Measurements from ENCODE around the gene GRK3. TPM values are rescaled to one million over a fixed set of nuclear protein-coding genes. Genes with fewer than 3 reads are reported as not detected.

GRK3 gene
- total and polyA plus RNA-seq, 10 of the 15 experiments (the other 5 are each of a cell fraction or from before 2014, with no cell fraction given), result 3.1 to 35.1 (median 14.7) TPM

GRCh38 chr22:25630447-25630846 is 66.0 kb downstream of the GRK3 start (continued):
- TF ChIP-seq ZNF384 (IDR thresholded peaks at IDR 0.05; ENCODE audit: borderline replicate concordance, low read depth, low read length) (no peak), NFYB (IDR thresholded peaks at IDR 0.05; ENCODE audit: insufficient read depth, low read depth, low read length) (no peak), IRF4 (IDR thresholded peaks at IDR 0.05; ENCODE audit: low read depth, low read length) (no peak), FOS (IDR thresholded peaks at IDR 0.05; ENCODE audit: borderline replicate concordance, extremely low read depth, insufficient read length) (no peak), RAD21 (IDR thresholded peaks at IDR 0.05; ENCODE audit: insufficient read depth, low read depth, low read length) (no peak)

DNA sequence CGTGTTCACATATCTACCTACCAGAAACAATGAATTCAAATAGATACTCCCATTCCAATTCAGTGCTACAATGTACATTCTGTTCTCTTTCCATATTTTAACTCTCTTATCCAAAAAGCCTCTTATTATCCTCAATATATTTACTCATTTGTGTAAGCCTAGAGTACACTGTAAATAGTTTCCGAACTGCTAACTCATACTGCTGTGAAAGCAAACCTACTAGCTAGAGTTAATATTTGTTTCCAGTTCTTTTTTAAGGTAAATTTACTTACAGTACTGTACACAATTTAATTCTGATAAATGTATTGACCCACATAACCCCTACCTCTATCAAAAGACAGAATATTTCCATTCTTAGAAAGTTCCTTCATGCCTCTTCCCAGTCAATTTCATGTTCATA is 71.8 kb downstream of the GRK3 start:
- ATAC-seq, result no peak
- H3K4me3 ChIP-seq, result no peak overlapping the region
- no peak overlapping the region for H3K27ac ChIP-seq (ENCODE audit: control insufficient read depth, insufficient read depth)
- FAIRE-seq, result no peak
- H3K9me3 ChIP-seq (replicated peaks; ENCODE audit: control insufficient read depth, insufficient read depth, low read length), result no peaks in the 10 kb centered on the region; the same call in 1 of the 3 replicates
- BruUV-seq (replicated peaks), result no TSS peak
- no peaks in the 10 kb centered on the region for H4K20me1 ChIP-seq (ENCODE audit: control insufficient read depth, insufficient read depth)
- in situ Hi-C loops (cut with MboI) (no loop called here), intact Hi-C loops (cut with micrococcal nuclease; ENCODE audit: unreplicated experiment) (no loop called here)
- SMC1A ChIA-PET (ENCODE audit: uncharacterized antibody, unreplicated experiment), result interaction anchor here (1.1 to 2.1 kb wide), 5 partner anchors 8 to 92 kb away, joined by 3 to 10 read pairs (median 3); no protein-coding TSS in a partner anchor
- no peaks in the 10 kb centered on the region for H3K27me3 ChIP-seq (replicated peaks in 1 of 2; ENCODE audit: control insufficient read depth in 2 of 2, insufficient read depth in 2 of 2, low read length in 1 of 2)
- H3K4me1 ChIP-seq (ENCODE audit: control insufficient read depth, insufficient read depth, low read length), result no peaks in the 10 kb centered on the region
- CTCF ChIA-PET, result interaction anchor here (1.4 to 3.0 kb wide), 4 partner anchors 9 to 92 kb away, joined by 3 to 16 read pairs (median 5); no protein-coding TSS in a partner anchor
- peaks cover 2 to 12% of the 10 kb centered on the region in 2 experiments; a peak in 3 of 4 replicates for H3K36me3 ChIP-seq (ENCODE audit: control insufficient read depth in 2 of 2, insufficient read depth in 2 of 2, low read length in 1 of 2)
- RAD21 ChIA-PET (ENCODE audit: unreplicated experiment), result interaction anchor here (1.0 to 1.6 kb wide), 2 partner anchors 65 to 66 kb away, joined by 3 to 4 read pairs; no protein-coding TSS in a partner anchor
- H3K79me2 ChIP-seq (ENCODE audit: control insufficient read depth, insufficient read depth, low read length), result peaks cover 1% of the 10 kb centered on the region; the same call in 1 of the 2 replicates
- H3K9ac ChIP-seq (ENCODE audit: control insufficient read depth, insufficient read depth, low read length), result no peak overlapping the region
- POLR2A ChIA-PET, result interaction anchor here (0.9 kb wide), 1 partner anchor 12 kb away, joined by 3 read pairs; no protein-coding TSS in a partner anchor
- no peak for DNase-seq (ENCODE audit: low read depth, low spot score)
- H3K4me2 ChIP-seq (ENCODE audit: control insufficient read depth, insufficient read depth), result no peak overlapping the region
- TF ChIP-seq, protein P1, sequence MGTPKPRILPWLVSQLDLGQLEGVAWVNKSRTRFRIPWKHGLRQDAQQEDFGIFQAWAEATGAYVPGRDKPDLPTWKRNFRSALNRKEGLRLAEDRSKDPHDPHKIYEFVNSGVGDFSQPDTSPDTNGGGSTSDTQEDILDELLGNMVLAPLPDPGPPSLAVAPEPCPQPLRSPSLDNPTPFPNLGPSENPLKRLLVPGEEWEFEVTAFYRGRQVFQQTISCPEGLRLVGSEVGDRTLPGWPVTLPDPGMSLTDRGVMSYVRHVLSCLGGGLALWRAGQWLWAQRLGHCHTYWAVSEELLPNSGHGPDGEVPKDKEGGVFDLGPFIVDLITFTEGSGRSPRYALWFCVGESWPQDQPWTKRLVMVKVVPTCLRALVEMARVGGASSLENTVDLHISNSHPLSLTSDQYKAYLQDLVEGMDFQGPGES (IDR thresholded peaks at IDR 0.05), result no peak
- TF ChIP-seq ZNF207 (IDR thresholded peaks at IDR 0.05; ENCODE audit: borderline replicate concordance), result no peak
- TF ChIP-seq TCF3 (IDR thresholded peaks at IDR 0.05; ENCODE audit: borderline replicate concordance, insufficient read depth, low read depth, low read length), result no peak
- no peak for TF ChIP-seq PAX5 (IDR thresholded peaks at IDR 0.05; ENCODE audit: borderline replicate concordance, low read depth, low read length)
- TF ChIP-seq TAF1 (IDR thresholded peaks at IDR 0.05; ENCODE audit: borderline replicate concordance, low read depth, low read length), result no peak
- no peak for TF ChIP-seq RAD51 (IDR thresholded peaks at IDR 0.05)
- TF ChIP-seq CBX5 (IDR thresholded peaks at IDR 0.05; ENCODE audit: low read depth), result no peak
- TF ChIP-seq SKIL (IDR thresholded peaks at IDR 0.05; ENCODE audit: low read depth, poor library complexity, severe bottlenecking), result no peak
- no peak for TF ChIP-seq IKZF2 (IDR thresholded peaks at IDR 0.05)
- TF ChIP-seq, protein P2, sequence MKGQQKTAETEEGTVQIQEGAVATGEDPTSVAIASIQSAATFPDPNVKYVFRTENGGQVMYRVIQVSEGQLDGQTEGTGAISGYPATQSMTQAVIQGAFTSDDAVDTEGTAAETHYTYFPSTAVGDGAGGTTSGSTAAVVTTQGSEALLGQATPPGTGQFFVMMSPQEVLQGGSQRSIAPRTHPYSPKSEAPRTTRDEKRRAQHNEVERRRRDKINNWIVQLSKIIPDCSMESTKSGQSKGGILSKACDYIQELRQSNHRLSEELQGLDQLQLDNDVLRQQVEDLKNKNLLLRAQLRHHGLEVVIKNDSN (IDR thresholded peaks at IDR 0.05; ENCODE audit: borderline replicate concordance, extremely low read length, insufficient read depth, low read depth, low read length), result no peak
- no peak for TF ChIP-seq SIN3A (IDR thresholded peaks at IDR 0.05; ENCODE audit: low read depth, low read length)
- TF ChIP-seq HCFC1 (IDR thresholded peaks at IDR 0.05; ENCODE audit: low read length), result no peak
- no peak for TF ChIP-seq DPF2 (IDR thresholded peaks at IDR 0.05)
- TF ChIP-seq ESRRA (IDR thresholded peaks at IDR 0.05; ENCODE audit: low read length), result no peak
- TF ChIP-seq ZNF622 (IDR thresholded peaks at IDR 0.05), result no peak
- TF ChIP-seq FOXM1 (IDR thresholded peaks at IDR 0.05; ENCODE audit: low read depth, low read length), result no peak
- no peak for TF ChIP-seq NBN (IDR thresholded peaks at IDR 0.05)
- no peak overlapping the region for H2AFZ ChIP-seq (ENCODE audit: control insufficient read depth, low read depth, low read length)
- 98% methylated on average over 2 of the region's 2 CpGs for WGBS (ENCODE audit: insufficient coverage, insufficient replicate concordance, low lambda C conversion rate, missing lambda C conversion rate)

All from GM12878 (cell line).